A549 (cell line): ENCODE data around the gene HOXB4.

ENCODE experiments used
- CBX8 ChIP-seq: fragments of 200-600 bp; sonication (generic); IDR thresholded peaks from 2 replicates; pipeline ENCODE4 v1.6.1; 2016
- CHD4 ChIP-seq: fragments of 200-600 bp; sonication (generic); IDR thresholded peaks from 2 replicates; pipeline ENCODE4 v1.6.1; 2016; ENCODE audit warnings: antibody characterized with exemption, mild to moderate bottlenecking, borderline replicate concordance
- EP300 ChIP-seq, 2 experiments: fragments of >200 bp; sonication (Bioruptor Twin); formaldehyde crosslinking; IDR thresholded peaks; 2 replicates in 1 of 2; 3 replicates in 1 of 2; pipeline ENCODE4 v1.6.1; 2016 to 2017
- HOXA7 ChIP-seq: fragments of 250-450 bp; sonication (Bioruptor Pico); IDR thresholded peaks from 2 replicates; pipeline ENCODE4 v1.5.0; 2020; ENCODE audit warnings: mild to moderate bottlenecking, moderate library complexity
- POLR2A ChIP-seq: IDR thresholded peaks from 2 replicates; pipeline ENCODE4 v1.6.1; 2012; ENCODE audit warnings: mild to moderate bottlenecking, low read length
- RAD21 ChIP-seq, 2 experiments: fragments of >200 bp in 1 of 2; sonication (Bioruptor Twin) in 1 of 2; formaldehyde crosslinking in 1 of 2; IDR thresholded peaks in 1 of 2; conservative IDR thresholded peaks in 1 of 2; 2 replicates in 1 of 2; 3 replicates in 1 of 2; pipeline ENCODE4 v1.6.1; 2012 to 2018; ENCODE audit warnings: inconsistent platforms in 1 of 2
- RCOR1 ChIP-seq: fragments of 150-350 bp; IDR thresholded peaks from 2 replicates; pipeline ENCODE4 v1.6.1; 2014; ENCODE audit warnings: antibody characterized with exemption, low read length, low read depth
- RFX5 ChIP-seq: fragments of 450-650 bp; IDR thresholded peaks from 2 replicates; pipeline ENCODE4 v1.7.1; 2014; ENCODE audit warnings: antibody characterized with exemption, mild to moderate bottlenecking, moderate library complexity
- RNF2 ChIP-seq: fragments of 200-600 bp; sonication (generic); IDR thresholded peaks from 2 replicates; pipeline ENCODE4 v1.6.1; 2016; ENCODE audit warnings: low read depth, mild to moderate bottlenecking, antibody characterized with exemption, moderate library complexity, borderline replicate concordance
- SMC3 ChIP-seq: fragments of >200 bp; sonication (Bioruptor Twin); formaldehyde crosslinking; IDR thresholded peaks from 3 replicates; pipeline ENCODE4 v1.6.1; 2018; ENCODE audit warnings: inconsistent platforms
- TF ChIP-seq, protein P1 (sequence below): fragments of >200 bp; sonication (Bioruptor Twin); formaldehyde crosslinking; IDR thresholded peaks from 3 replicates; pipeline ENCODE4 v1.5.1; 2016
- TF ChIP-seq, protein P2 (sequence below): fragments of 450-650 bp; IDR thresholded peaks from 2 replicates; pipeline ENCODE4 v1.6.1; 2014; ENCODE audit warnings: antibody characterized with exemption
- TF ChIP-seq, protein P3 (sequence below): fragments of 200-600 bp; sonication (generic); IDR thresholded peaks from 2 replicates; pipeline ENCODE4 v1.6.1; 2016; ENCODE audit warnings: antibody characterized with exemption, mild to moderate bottlenecking, moderate library complexity

DNA sequence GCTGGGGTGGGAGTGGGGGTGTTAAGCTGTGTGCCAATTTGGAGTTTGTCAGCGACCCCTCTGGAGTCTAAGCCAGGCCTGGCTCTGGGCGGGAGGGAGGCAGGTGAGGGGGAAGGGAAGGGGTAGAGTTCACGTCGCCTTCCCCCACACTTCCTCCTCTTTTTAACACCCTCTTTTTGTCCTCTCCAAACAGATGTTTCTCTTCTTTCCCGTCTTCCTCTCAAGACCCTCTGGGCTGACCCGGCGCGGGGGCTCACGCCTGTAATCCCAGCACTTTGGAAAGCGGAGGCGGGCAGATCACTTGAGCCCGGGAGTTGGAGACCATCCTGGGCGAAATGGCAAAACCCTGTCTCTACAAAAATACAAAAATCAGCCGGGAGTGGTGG lies 50.6 kb downstream of the HOXB4 start:
- TF ChIP-seq, protein P1, sequence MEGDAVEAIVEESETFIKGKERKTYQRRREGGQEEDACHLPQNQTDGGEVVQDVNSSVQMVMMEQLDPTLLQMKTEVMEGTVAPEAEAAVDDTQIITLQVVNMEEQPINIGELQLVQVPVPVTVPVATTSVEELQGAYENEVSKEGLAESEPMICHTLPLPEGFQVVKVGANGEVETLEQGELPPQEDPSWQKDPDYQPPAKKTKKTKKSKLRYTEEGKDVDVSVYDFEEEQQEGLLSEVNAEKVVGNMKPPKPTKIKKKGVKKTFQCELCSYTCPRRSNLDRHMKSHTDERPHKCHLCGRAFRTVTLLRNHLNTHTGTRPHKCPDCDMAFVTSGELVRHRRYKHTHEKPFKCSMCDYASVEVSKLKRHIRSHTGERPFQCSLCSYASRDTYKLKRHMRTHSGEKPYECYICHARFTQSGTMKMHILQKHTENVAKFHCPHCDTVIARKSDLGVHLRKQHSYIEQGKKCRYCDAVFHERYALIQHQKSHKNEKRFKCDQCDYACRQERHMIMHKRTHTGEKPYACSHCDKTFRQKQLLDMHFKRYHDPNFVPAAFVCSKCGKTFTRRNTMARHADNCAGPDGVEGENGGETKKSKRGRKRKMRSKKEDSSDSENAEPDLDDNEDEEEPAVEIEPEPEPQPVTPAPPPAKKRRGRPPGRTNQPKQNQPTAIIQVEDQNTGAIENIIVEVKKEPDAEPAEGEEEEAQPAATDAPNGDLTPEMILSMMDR, result no peak
- TF ChIP-seq POLR2A (no peak), EP300 (IDR thresholded peaks at IDR 0.05) (no peak), RAD21 (conservative IDR thresholded peaks at IDR 0.05 in 1 of 2, IDR thresholded peaks at IDR 0.05 in 1 of 2) (no peak), RFX5 (no peak), HOXA7 (CRISPR knock-in tag) (no peak), SMC3 (no peak), CBX8 (no peak), CHD4 (no peak), RCOR1 (no peak), RNF2 (no peak)
- TF ChIP-seq, protein P2, sequence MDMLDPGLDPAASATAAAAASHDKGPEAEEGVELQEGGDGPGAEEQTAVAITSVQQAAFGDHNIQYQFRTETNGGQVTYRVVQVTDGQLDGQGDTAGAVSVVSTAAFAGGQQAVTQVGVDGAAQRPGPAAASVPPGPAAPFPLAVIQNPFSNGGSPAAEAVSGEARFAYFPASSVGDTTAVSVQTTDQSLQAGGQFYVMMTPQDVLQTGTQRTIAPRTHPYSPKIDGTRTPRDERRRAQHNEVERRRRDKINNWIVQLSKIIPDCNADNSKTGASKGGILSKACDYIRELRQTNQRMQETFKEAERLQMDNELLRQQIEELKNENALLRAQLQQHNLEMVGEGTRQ, result no peak
- TF ChIP-seq, protein P3, sequence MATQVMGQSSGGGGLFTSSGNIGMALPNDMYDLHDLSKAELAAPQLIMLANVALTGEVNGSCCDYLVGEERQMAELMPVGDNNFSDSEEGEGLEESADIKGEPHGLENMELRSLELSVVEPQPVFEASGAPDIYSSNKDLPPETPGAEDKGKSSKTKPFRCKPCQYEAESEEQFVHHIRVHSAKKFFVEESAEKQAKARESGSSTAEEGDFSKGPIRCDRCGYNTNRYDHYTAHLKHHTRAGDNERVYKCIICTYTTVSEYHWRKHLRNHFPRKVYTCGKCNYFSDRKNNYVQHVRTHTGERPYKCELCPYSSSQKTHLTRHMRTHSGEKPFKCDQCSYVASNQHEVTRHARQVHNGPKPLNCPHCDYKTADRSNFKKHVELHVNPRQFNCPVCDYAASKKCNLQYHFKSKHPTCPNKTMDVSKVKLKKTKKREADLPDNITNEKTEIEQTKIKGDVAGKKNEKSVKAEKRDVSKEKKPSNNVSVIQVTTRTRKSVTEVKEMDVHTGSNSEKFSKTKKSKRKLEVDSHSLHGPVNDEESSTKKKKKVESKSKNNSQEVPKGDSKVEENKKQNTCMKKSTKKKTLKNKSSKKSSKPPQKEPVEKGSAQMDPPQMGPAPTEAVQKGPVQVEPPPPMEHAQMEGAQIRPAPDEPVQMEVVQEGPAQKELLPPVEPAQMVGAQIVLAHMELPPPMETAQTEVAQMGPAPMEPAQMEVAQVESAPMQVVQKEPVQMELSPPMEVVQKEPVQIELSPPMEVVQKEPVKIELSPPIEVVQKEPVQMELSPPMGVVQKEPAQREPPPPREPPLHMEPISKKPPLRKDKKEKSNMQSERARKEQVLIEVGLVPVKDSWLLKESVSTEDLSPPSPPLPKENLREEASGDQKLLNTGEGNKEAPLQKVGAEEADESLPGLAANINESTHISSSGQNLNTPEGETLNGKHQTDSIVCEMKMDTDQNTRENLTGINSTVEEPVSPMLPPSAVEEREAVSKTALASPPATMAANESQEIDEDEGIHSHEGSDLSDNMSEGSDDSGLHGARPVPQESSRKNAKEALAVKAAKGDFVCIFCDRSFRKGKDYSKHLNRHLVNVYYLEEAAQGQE, result no peak
